Endodermal cell (in vitro differentiated cells): ENCODE results near the gene PTGR3. TPM values are rescaled to one million over a fixed set of nuclear protein-coding genes. Genes with fewer than 3 reads are reported as not detected.

Experiments used
- DNase-seq: peaks from one replicate; pipeline ENCODE4 v3.0.0-alpha.2; 2017
- H3K27ac ChIP-seq: 2 replicates; pipeline ENCODE4 v1.5.1; 2013; ENCODE audit warnings: mild to moderate bottlenecking, low read depth, low read length, moderate library complexity
- H3K27me3 ChIP-seq: 2 replicates; pipeline ENCODE4 v1.6.1; 2013; ENCODE audit warnings: mild to moderate bottlenecking, low read length, moderate library complexity; ENCODE audit not compliant: insufficient read depth, control insufficient read depth, poor library complexity, severe bottlenecking
- H3K36me3 ChIP-seq: 2 replicates; pipeline ENCODE4 v1.7.0; 2013; ENCODE audit warnings: mild to moderate bottlenecking, low read length, moderate library complexity; ENCODE audit not compliant: control insufficient read depth, insufficient read depth
- H3K4me1 ChIP-seq: one replicate; pipeline ENCODE4 v1.7.0; 2013; ENCODE audit warnings: low read length; ENCODE audit not compliant: control insufficient read depth, insufficient read depth
- H3K4me3 ChIP-seq: 2 replicates; pipeline ENCODE4 v1.5.1; 2013; ENCODE audit warnings: mild to moderate bottlenecking, low read length, moderate library complexity
- H3K9ac ChIP-seq: 2 replicates; pipeline ENCODE4 v1.6.1; 2013; ENCODE audit warnings: mild to moderate bottlenecking, low read length, moderate library complexity; ENCODE audit not compliant: poor library complexity, severe bottlenecking; ENCODE audit errors: extremely low read depth
- H3K9me3 ChIP-seq: 2 replicates; pipeline ENCODE4 v1.6.1; 2013; ENCODE audit warnings: mild to moderate bottlenecking, low read length, moderate library complexity; ENCODE audit not compliant: control insufficient read depth
- H3K27ac Mint-ChIP-seq: 2 replicates; pipeline ENCODE4 v1.8.0; 2020; ENCODE audit warnings: mixed read lengths
- H3K27me3 Mint-ChIP-seq: 2 replicates; pipeline ENCODE4 v1.8.0; 2021; ENCODE audit warnings: mild to moderate bottlenecking, mixed read lengths; ENCODE audit not compliant: insufficient read depth
- H3K36me3 Mint-ChIP-seq: 2 replicates; pipeline ENCODE4 v1.8.0; 2020; ENCODE audit warnings: low read depth, mixed read lengths
- H3K4me1 Mint-ChIP-seq: 2 replicates; pipeline ENCODE4 v1.8.0; 2020; ENCODE audit warnings: mixed read lengths
- H3K4me3 Mint-ChIP-seq: 2 replicates; pipeline ENCODE4 v1.8.0; 2020; ENCODE audit warnings: mild to moderate bottlenecking, moderate library complexity, mixed read lengths
- H3K9me3 Mint-ChIP-seq: 2 replicates; pipeline ENCODE4 v1.8.0; 2020; ENCODE audit warnings: mild to moderate bottlenecking, mixed read lengths
- WGBS, 2 experiments: methylation state at CpG; one replicate each; pipeline versions ENCODE4 v1.1.5 to v1.1.7; 2013; ENCODE audit warnings: missing lambda C conversion rate in 2 of 2, mixed read lengths in 1 of 2; ENCODE audit not compliant: insufficient coverage in 1 of 2, insufficient read length in 1 of 2; 5-methylcytosine and 5-hydroxymethylcytosine counted together
- long read RNA-seq, 4 experiments: library from polyadenylated mRNA in 2 of 4; library from RNA in 1 of 4; library from capped mRNA in 1 of 4; stranded (forward) in 3 of 4; unstranded in 1 of 4; transcript quantifications; one replicate each; pipeline ENCODE4 v2.0.0, GENCODE V29; 2020 to 2021; ENCODE audit warnings: inconsistent platforms in 1 of 4
- polyA plus RNA-seq, 2 experiments: library from polyadenylated mRNA; stranded (reverse); fragments of 50-300 nt; gene quantifications; one replicate each; pipeline ENCODE4 v1.2.3, GENCODE V29; 2013
- total RNA-seq, 2 donors: library from RNA; stranded (reverse); fragmentation: NEBNext Ultra II Directional in 1 of 2; extraction: Animal tissue kit (Norgen Biotek cat#: 25700) in 1 of 2; gene quantifications; 2 replicates in 1 of 2; 3 replicates in 1 of 2; pipeline ENCODE4 v1.2.1, GENCODE V29; 2021
- TF ChIP-seq, protein P1 (sequence below): fragments of 200-600 bp; sonication (generic); conservative IDR thresholded peaks from 2 replicates; pipeline ENCODE4 v1.5.0; 2021; ENCODE audit warnings: antibody characterized with exemption, mild to moderate bottlenecking

Gene PTGR3, protein sequence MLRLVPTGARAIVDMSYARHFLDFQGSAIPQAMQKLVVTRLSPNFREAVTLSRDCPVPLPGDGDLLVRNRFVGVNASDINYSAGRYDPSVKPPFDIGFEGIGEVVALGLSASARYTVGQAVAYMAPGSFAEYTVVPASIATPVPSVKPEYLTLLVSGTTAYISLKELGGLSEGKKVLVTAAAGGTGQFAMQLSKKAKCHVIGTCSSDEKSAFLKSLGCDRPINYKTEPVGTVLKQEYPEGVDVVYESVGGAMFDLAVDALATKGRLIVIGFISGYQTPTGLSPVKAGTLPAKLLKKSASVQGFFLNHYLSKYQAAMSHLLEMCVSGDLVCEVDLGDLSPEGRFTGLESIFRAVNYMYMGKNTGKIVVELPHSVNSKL
- total RNA-seq: 10 to 100 TPM; 12.2 to 13.3 TPM
- polyA plus RNA-seq (2013, experiment 1 of 2): 18.3 TPM
- polyA plus RNA-seq (2013, experiment 2 of 2): 14.7 TPM
- long read RNA-seq, experiment 1, full-length matches to known transcripts: 6 of 9 reads
- long read RNA-seq, experiment 1, partial matches to known transcripts: 0 of 9 reads
- long read RNA-seq, experiment 1, other reads (novel, unspliced or antisense): 3 of 9 reads
- long read RNA-seq, experiment 2, full-length matches to known transcripts: 6 of 9 reads
- long read RNA-seq, experiment 2, partial matches to known transcripts: 0 of 9 reads
- long read RNA-seq, experiment 2, other reads (novel, unspliced or antisense): 3 of 9 reads
- long read RNA-seq, experiment 3, full-length matches to known transcripts: 2 of 2 reads
- long read RNA-seq, experiment 3, partial matches to known transcripts: 0 of 2 reads
- long read RNA-seq, experiment 3, other reads (novel, unspliced or antisense): 0 of 2 reads
- long read RNA-seq, experiment 4, full-length matches to known transcripts: 1 of 1 reads
- long read RNA-seq, experiment 4, partial matches to known transcripts: 0 of 1 reads
- long read RNA-seq, experiment 4, other reads (novel, unspliced or antisense): 0 of 1 reads

GRCh38 chr18:75209129-75209950, at the start of gene PTGR3:
Gene PTGR3 (minus strand): TSS chr18:75209139. CDS start chr18:75209058, 81 bp downstream.
- peak within 1 kb of the TSS; percentile 82 for H3K4me3 ChIP-seq
- no peaks in the 10 kb centered on the region for H3K9me3 Mint-ChIP-seq
- TF ChIP-seq, protein P1, sequence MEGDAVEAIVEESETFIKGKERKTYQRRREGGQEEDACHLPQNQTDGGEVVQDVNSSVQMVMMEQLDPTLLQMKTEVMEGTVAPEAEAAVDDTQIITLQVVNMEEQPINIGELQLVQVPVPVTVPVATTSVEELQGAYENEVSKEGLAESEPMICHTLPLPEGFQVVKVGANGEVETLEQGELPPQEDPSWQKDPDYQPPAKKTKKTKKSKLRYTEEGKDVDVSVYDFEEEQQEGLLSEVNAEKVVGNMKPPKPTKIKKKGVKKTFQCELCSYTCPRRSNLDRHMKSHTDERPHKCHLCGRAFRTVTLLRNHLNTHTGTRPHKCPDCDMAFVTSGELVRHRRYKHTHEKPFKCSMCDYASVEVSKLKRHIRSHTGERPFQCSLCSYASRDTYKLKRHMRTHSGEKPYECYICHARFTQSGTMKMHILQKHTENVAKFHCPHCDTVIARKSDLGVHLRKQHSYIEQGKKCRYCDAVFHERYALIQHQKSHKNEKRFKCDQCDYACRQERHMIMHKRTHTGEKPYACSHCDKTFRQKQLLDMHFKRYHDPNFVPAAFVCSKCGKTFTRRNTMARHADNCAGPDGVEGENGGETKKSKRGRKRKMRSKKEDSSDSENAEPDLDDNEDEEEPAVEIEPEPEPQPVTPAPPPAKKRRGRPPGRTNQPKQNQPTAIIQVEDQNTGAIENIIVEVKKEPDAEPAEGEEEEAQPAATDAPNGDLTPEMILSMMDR: no peak
- peak within 1 kb of the TSS; percentile 79 for H3K4me3 Mint-ChIP-seq
- peak within 1 kb of the TSS; percentile 25 for H3K9ac ChIP-seq
- H3K27me3 Mint-ChIP-seq: peaks cover 74% of the 10 kb centered on the region
- H3K27ac Mint-ChIP-seq: peak within 1 kb of the TSS; percentile 53
- peaks cover 7% of the 10 kb centered on the region for H3K4me1 ChIP-seq
- H3K4me1 Mint-ChIP-seq: peaks cover 46% of the 10 kb centered on the region
- peak; percentile 91 for DNase-seq
- peak within 1 kb of the TSS; percentile 41 for H3K27ac ChIP-seq
- WGBS, 2 experiments: 0 to 1% methylated on average over 25 to 87 of the region's 88 CpGs
- H3K36me3 ChIP-seq: no peaks in the 10 kb centered on the region
- H3K9me3 ChIP-seq: no peaks in the 10 kb centered on the region
- peaks cover 73% of the 10 kb centered on the region for H3K27me3 ChIP-seq
- H3K36me3 Mint-ChIP-seq: no peaks in the 10 kb centered on the region

- no peak overlapping the region for H3K4me3 Mint-ChIP-seq
- H3K4me1 Mint-ChIP-seq: peaks cover 8% of the 10 kb centered on the region
- no peaks in the 10 kb centered on the region for H3K4me1 ChIP-seq
Observed at GRCh38 chr18:75257605-75258004, 48.7 kb upstream of the PTGR3 start.

More at GRCh38 chr18:75257605-75258004, 48.7 kb upstream of the PTGR3 start:
- no peak overlapping the region for H3K27ac Mint-ChIP-seq
- no peaks in the 10 kb centered on the region for H3K9me3 Mint-ChIP-seq
- no peak for DNase-seq
- TF ChIP-seq, protein P1: no peak
- H3K36me3 Mint-ChIP-seq: no peaks in the 10 kb centered on the region
- H3K27me3 Mint-ChIP-seq: no peaks in the 10 kb centered on the region
- Histone ChIP-seq H3K36me3 (no peaks in the 10 kb centered on the region), H3K9ac (no peak overlapping the region), H3K27me3 (no peaks in the 10 kb centered on the region), H3K9me3 (no peaks in the 10 kb centered on the region), H3K4me3 (no peak overlapping the region), H3K27ac (no peak overlapping the region)
- WGBS, 2 experiments: 90 to 100% methylated on average over 4 to 14 of the region's 14 CpGs
